Progenitor cell of endocrine pancreas (in vitro differentiated cells): ENCODE results near the gene CNKSR2. TPM values are rescaled to one million over a fixed set of nuclear protein-coding genes. Genes with fewer than 3 reads are reported as not detected.

Experiments
- DNase-seq: peaks from one replicate; pipeline ENCODE4 v3.0.0; 2021; ENCODE audit warnings: low spot score; ENCODE audit not compliant: unreplicated experiment
- H3K27ac Mint-ChIP-seq: 2 replicates; pipeline ENCODE4 v1.8.0; 2021; ENCODE audit warnings: mild to moderate bottlenecking, moderate library complexity, mixed read lengths
- H3K27me3 Mint-ChIP-seq: 2 replicates; pipeline ENCODE4 v1.8.0; 2021; ENCODE audit warnings: mixed read lengths
- H3K36me3 Mint-ChIP-seq: 2 replicates; pipeline ENCODE4 v1.8.0; 2022; ENCODE audit warnings: mixed read lengths; ENCODE audit not compliant: insufficient read depth
- H3K4me1 Mint-ChIP-seq: 2 replicates; pipeline ENCODE4 v1.8.0; 2021; ENCODE audit warnings: low read depth, mixed read lengths
- H3K4me3 Mint-ChIP-seq: 2 replicates; pipeline ENCODE4 v1.8.0; 2021; ENCODE audit warnings: low read depth, mild to moderate bottlenecking, moderate library complexity, mixed read lengths
- H3K9me3 Mint-ChIP-seq: 2 replicates; pipeline ENCODE4 v1.8.0; 2021; ENCODE audit warnings: low read depth, mixed read lengths
- total RNA-seq: library from RNA; stranded (reverse); gene quantifications from 2 replicates; pipeline ENCODE4 v1.2.1, GENCODE V29; 2021
- TF ChIP-seq, protein P1 (sequence below): fragments of 200-600 bp; sonication (generic); IDR thresholded peaks from one replicate; pipeline ENCODE4 v1.5.0; 2021; ENCODE audit warnings: antibody characterized with exemption, mild to moderate bottlenecking; ENCODE audit not compliant: unreplicated experiment

Gene CNKSR2
- total RNA-seq, 1 donor from 2014 or later: 28.0 TPM

DNA sequence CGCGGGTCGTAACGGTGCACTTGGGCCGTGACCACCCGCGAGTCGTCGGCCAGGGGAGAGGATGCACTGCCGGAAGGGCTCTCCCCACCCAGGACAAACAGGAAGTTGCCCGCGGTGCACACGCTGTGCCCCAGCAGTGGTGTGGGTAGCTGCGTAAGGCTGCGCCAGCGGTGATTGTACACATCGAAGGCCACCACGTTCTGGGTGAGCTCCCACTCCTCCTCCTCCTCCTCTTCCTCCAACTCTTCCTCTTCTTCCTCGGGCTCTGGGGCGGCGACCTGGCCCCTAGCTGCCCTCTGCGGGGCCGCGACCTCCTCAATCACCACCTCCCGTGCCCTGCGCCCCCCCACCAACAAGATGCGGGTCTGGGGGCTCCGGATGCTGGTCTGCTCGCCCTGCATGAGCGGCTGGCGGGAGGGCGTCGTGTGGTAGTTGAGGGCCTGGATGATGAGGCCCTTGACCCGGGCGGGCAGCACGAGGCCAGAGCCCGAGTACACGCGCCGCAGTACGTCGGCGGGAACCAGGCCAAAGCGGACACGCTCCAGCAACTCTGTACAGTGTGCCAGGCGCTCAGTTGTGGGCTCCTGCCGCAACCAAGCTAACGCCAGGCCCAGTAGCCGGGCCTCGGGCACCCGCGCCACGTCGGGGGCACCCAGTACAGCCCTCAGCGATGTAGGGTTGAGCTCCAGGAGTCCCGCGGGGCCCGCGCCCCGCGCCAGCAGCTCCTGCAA, 282.5 kb downstream of the CNKSR2 start:
- Mint-ChIP-seq H3K27me3 (no peaks in the 10 kb centered on the region), H3K9me3 (peaks cover 3% of the 10 kb centered on the region), H3K36me3 (peaks cover 14% of the 10 kb centered on the region), H3K4me1 (no peaks in the 10 kb centered on the region), H3K4me3 (no peak overlapping the region), H3K27ac (no peak overlapping the region)
- no peak for DNase-seq
- TF ChIP-seq, protein P1, sequence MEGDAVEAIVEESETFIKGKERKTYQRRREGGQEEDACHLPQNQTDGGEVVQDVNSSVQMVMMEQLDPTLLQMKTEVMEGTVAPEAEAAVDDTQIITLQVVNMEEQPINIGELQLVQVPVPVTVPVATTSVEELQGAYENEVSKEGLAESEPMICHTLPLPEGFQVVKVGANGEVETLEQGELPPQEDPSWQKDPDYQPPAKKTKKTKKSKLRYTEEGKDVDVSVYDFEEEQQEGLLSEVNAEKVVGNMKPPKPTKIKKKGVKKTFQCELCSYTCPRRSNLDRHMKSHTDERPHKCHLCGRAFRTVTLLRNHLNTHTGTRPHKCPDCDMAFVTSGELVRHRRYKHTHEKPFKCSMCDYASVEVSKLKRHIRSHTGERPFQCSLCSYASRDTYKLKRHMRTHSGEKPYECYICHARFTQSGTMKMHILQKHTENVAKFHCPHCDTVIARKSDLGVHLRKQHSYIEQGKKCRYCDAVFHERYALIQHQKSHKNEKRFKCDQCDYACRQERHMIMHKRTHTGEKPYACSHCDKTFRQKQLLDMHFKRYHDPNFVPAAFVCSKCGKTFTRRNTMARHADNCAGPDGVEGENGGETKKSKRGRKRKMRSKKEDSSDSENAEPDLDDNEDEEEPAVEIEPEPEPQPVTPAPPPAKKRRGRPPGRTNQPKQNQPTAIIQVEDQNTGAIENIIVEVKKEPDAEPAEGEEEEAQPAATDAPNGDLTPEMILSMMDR: no peak

DNA sequence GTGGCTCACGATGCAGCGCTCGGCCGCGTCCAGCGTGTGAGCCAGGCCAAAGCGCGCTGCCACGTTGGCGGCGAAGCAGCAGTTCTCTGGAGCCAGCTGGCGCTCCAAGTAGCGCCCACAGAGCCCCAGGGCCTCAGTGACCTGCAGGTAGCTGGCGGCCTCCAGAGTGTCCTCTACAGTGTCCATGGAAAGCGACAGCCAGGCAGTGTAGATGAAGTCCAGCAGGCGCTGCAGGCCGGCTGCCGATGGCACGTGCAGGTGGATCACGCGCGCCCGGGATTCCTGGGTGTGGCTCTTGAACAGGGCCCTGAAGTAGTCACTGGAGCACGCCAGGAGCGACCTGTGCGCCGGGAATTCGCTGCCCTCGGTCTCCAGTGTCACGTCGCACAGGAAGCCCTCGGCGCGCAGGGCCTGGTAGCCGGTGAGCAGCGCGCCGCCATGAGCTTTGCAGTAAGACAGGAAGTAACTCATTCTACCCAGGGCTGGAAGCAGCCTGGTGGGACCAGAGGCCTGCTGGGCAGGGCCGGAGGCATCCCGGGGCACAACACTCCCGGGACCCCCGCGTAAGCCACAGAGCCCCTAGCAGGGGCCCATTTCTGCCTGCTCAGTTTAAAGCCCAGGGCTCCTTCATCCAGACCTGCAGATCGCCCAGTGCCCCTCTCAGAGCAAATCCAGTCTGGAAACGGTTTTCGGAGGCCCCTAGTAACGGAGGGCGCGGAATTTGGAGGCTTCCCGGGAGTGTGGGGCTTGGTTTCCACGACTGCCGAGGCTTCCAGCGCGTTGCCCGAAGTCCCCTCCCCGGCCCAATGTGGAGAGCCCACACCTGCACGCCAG, 283.3 kb downstream of the CNKSR2 start:
- no peak for DNase-seq
- TF ChIP-seq, protein P1: no peak
- H3K9me3 Mint-ChIP-seq: peaks cover 3% of the 10 kb centered on the region
- no peak overlapping the region for H3K27ac Mint-ChIP-seq
- H3K4me3 Mint-ChIP-seq: no peak overlapping the region
- H3K4me1 Mint-ChIP-seq: no peaks in the 10 kb centered on the region
- H3K27me3 Mint-ChIP-seq: no peaks in the 10 kb centered on the region
- peaks cover 14% of the 10 kb centered on the region for H3K36me3 Mint-ChIP-seq

- Mint-ChIP-seq H3K27ac (no peak within 1 kb of the TSS), H3K9me3 (peaks cover 3% of the 10 kb centered on the region), H3K27me3 (no peaks in the 10 kb centered on the region), H3K4me3 (no peak within 1 kb of the TSS), H3K36me3 (peaks cover 14% of the 10 kb centered on the region), H3K4me1 (no peaks in the 10 kb centered on the region)
- DNase-seq: no peak
- TF ChIP-seq, protein P1: no peak
These were observed 284.0 kb downstream of the CNKSR2 start, which contains the start of gene KLHL34 for GRCh38 chrX:21658152-21658737. KLHL34 (minus strand) TSS chrX:21658330; CDS start chrX:21657788, 542 bp downstream.

DNA sequence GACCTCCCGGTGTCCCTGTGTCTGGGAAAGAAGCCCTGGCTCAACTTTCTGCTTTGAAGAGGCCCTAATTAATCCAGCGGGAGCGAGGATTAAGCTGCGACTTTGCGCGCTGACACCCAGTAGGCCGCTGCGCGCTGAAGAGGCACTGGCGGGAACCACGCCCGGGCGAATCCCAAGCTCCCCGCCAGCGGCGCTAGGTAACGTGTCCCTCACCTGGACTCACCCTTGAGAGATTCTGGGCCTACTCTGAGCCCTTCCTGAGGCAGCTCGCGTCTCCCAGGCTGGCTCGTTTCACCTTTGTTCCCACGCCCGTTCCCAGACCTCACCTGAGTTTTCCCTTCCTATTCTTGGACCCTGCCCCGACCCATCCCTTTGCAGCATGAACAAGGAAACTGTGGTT, 284.5 kb downstream of the CNKSR2 start:
- Mint-ChIP-seq H3K27ac (no peak overlapping the region), H3K36me3 (peaks cover 12% of the 10 kb centered on the region), H3K27me3 (no peaks in the 10 kb centered on the region), H3K9me3 (peaks cover 3% of the 10 kb centered on the region), H3K4me3 (no peak overlapping the region), H3K4me1 (no peaks in the 10 kb centered on the region)
- no peak for DNase-seq
- TF ChIP-seq, protein P1: no peak

DNA sequence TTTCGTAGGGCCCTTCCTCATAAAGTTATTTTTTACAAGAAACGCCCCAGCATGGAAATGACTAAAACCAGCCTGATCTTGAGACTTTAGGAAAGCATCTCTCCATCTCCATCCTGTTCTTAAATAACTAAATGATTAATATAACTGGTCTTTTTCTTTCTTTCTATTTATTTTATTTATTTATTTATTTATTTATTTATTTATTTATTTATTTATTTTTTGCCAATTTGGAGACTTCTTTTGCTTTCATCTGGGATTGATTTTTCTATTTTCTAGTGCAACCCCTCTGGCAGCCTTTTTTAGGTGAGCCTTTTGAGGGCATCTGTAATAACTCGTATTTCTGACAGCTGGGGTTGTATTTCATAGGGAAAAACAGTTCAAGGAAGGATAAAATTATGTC, 285.1 kb downstream of the CNKSR2 start:
- TF ChIP-seq, protein P1: no peak
- H3K27me3 Mint-ChIP-seq: no peaks in the 10 kb centered on the region
- H3K9me3 Mint-ChIP-seq: peaks cover 3% of the 10 kb centered on the region
- no peak overlapping the region for H3K27ac Mint-ChIP-seq
- DNase-seq: no peak
- no peaks in the 10 kb centered on the region for H3K4me1 Mint-ChIP-seq
- peaks cover 12% of the 10 kb centered on the region for H3K36me3 Mint-ChIP-seq
- H3K4me3 Mint-ChIP-seq: no peak overlapping the region
